NCI-H526 treated with DMSO at 0.1 percent for 48 hours (cell line): ENCODE data around the gene HHIPL2.

ENCODE experiments used
- DNase-seq: peaks from one replicate; lab custom pipeline; 2025; lab: John Stamatoyannopoulos, UW

The HHIPL2 gene

GRCh38 chr1:222547944-222548671, at the start of gene HHIPL2:
Gene HHIPL2, minus strand, starts transcription at chr1:222548104. Its CDS starts 60 bp downstream, at chr1:222548044.
- DNase-seq = no peak

- no peak for DNase-seq
Observed at GRCh38 chr1:222596696-222597095, 48.8 kb upstream of the HHIPL2 start.

GRCh38 chr1:222594789-222595188, 46.9 kb upstream of the HHIPL2 start:
- no peak for DNase-seq

- no peak for DNase-seq
Observed at GRCh38 chr1:222592171-222592570, 44.3 kb upstream of the HHIPL2 start.

- peak; percentile 57 for DNase-seq
Observed at GRCh38 chr1:222589462-222590302, 41.8 kb upstream of the HHIPL2 start, which contains the start of gene TAF1A. Gene TAF1A, minus strand, starts transcription at chr1:222589933.

- DNase-seq = no peak
Observed at GRCh38 chr1:222588135-222588534, 40.2 kb upstream of the HHIPL2 start.

GRCh38 chr1:222586842-222587241, 38.9 kb upstream of the HHIPL2 start:
- no peak for DNase-seq

- no peak for DNase-seq
Observed at GRCh38 chr1:222583079-222583478, 35.2 kb upstream of the HHIPL2 start.

- no peak for DNase-seq
Observed at GRCh38 chr1:222582099-222582774, 34.3 kb upstream of the HHIPL2 start.

GRCh38 chr1:222579316-222579715, 31.4 kb upstream of the HHIPL2 start:
- DNase-seq = no peak

- DNase-seq = no peak
Observed at GRCh38 chr1:222570837-222571236, 22.9 kb upstream of the HHIPL2 start.

- DNase-seq = no peak
Observed at GRCh38 chr1:222561656-222562055, 13.8 kb upstream of the HHIPL2 start.

- DNase-seq = no peak
Observed at GRCh38 chr1:222557574-222557973, 9.7 kb upstream of the HHIPL2 start.

- DNase-seq = no peak
Observed at GRCh38 chr1:222557148-222557547, 9.2 kb upstream of the HHIPL2 start.

GRCh38 chr1:222555992-222556615, 8.2 kb upstream of the HHIPL2 start:
- DNase-seq = no peak

- no peak for DNase-seq
Observed at GRCh38 chr1:222554177-222554576, 6.3 kb upstream of the HHIPL2 start.

- no peak for DNase-seq
Observed at GRCh38 chr1:222552882-222553281, 5.0 kb upstream of the HHIPL2 start.

GRCh38 chr1:222547260-222547614, 667 bp downstream of the HHIPL2 start:
- DNase-seq = peak; percentile 10

GRCh38 chr1:222546548-222547259, 1.2 kb downstream of the HHIPL2 start:
- no peak for DNase-seq

- DNase-seq = no peak
Observed at GRCh38 chr1:222546091-222546490, 1.8 kb downstream of the HHIPL2 start.

GRCh38 chr1:222543817-222544216, 4.1 kb downstream of the HHIPL2 start:
- DNase-seq = no peak

GRCh38 chr1:222540598-222540995, 7.3 kb downstream of the HHIPL2 start:
- no peak for DNase-seq
